Measurements from ENCODE around the gene CBFB. TPM values are rescaled to one million over a fixed set of nuclear protein-coding genes. Genes with fewer than 3 reads are reported as not detected.

The CBFB gene
- total and polyA plus RNA-seq, 7 experiments from 2014 or later: 53.2 to 223 (median 81.2) TPM

GRCh38 chr16:67128417-67128816 is 99.5 kb downstream of the CBFB start:
- Mint-ChIP-seq H3K36me3 (peaks cover 4 to 65% (median 32%) of the 10 kb centered on the region in 5 donors), H3K27ac (no peak overlapping the region), H3K4me3 (no peak overlapping the region), H3K9me3 (no peaks in the 10 kb centered on the region), H3K4me1 (no peaks in the 10 kb centered on the region), H3K27me3 (no peaks in the 10 kb centered on the region)
- POLR2A ChIA-PET: no interaction called here
- no peaks in the 10 kb centered on the region for H3K27me3 ChIP-seq (ENCODE audit: control insufficient read depth in 2 of 2, insufficient read depth in 2 of 2, low read length in 2 of 2)
- ATAC-seq (no peak), DNase-seq (no peak)
- intact Hi-C loops (cut with micrococcal nuclease): no loop called here
- H3K9me3 ChIP-seq (ENCODE audit: control insufficient read depth in 2 of 3, low read length in 3 of 3): no peaks in the 10 kb centered on the region
- no peaks in the 10 kb centered on the region for H3K4me1 ChIP-seq (ENCODE audit: control insufficient read depth in 2 of 2, insufficient read depth in 2 of 2, low read length in 2 of 2)
- H3K36me3 ChIP-seq (ENCODE audit: control insufficient read depth in 2 of 3, insufficient read depth in 3 of 3, low read length in 3 of 3): peaks cover 6 to 62% (median 9%) of the 10 kb centered on the region in 3 experiments
- H3K4me3 ChIP-seq (ENCODE audit: low read length): no peak overlapping the region
- no peak overlapping the region for H3K27ac ChIP-seq (ENCODE audit: low read depth, low read length)
- CTCF ChIA-PET: interaction anchor here (1.5 kb wide), 1 partner anchor 110 kb away, joined by 3 read pairs; no protein-coding TSS in a partner anchor

DNA sequence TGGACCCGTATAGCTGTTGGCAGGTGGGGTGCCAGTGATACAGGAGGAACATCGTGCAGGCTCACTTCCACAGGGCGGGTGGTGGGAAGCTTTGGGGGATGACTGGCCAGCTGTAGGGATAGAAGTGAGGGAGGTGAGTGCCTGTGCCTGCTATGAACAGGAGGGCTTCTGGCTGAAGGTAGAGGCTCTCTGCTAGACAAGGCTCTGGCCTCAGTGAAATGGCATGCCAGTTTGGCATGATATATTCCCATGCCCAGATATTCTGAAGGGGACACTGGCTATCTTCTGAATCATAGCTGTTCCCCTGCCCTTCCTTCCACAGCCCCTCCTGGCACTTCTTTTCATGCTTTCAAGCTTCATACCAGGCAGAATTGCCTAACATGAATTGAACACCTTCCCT is 99.9 kb downstream of the CBFB start:
- Histone ChIP-seq H3K27ac (ENCODE audit: low read depth, low read length) (no peak overlapping the region), H3K4me3 (ENCODE audit: low read length) (no peak overlapping the region), H3K27me3 (ENCODE audit: control insufficient read depth in 2 of 2, insufficient read depth in 2 of 2, low read length in 2 of 2) (no peaks in the 10 kb centered on the region), H3K9me3 (ENCODE audit: control insufficient read depth in 2 of 3, low read length in 3 of 3) (no peaks in the 10 kb centered on the region), H3K36me3 (ENCODE audit: control insufficient read depth in 2 of 3, insufficient read depth in 3 of 3, low read length in 3 of 3) (peaks cover 6 to 59% (median 9%) of the 10 kb centered on the region in 3 experiments), H3K4me1 (ENCODE audit: control insufficient read depth in 2 of 2, insufficient read depth in 2 of 2, low read length in 2 of 2) (no peaks in the 10 kb centered on the region)
- DNase-seq: no peak
- no peak overlapping the region for H3K27ac Mint-ChIP-seq
- no peaks in the 10 kb centered on the region for H3K9me3 Mint-ChIP-seq
- peaks cover 4 to 61% (median 28%) of the 10 kb centered on the region in 5 donors for H3K36me3 Mint-ChIP-seq
- H3K27me3 Mint-ChIP-seq: no peaks in the 10 kb centered on the region
- intact Hi-C loops (cut with micrococcal nuclease): no loop called here
- H3K4me1 Mint-ChIP-seq: no peaks in the 10 kb centered on the region
- no peak for ATAC-seq
- ChIA-PET POLR2A (no interaction called here), CTCF (interaction anchor here (0.6 to 1.5 kb wide), 2 partner anchors 111 to 145 kb away, joined by 3 to 5 read pairs; no protein-coding TSS in a partner anchor)
- no peak overlapping the region for H3K4me3 Mint-ChIP-seq

DNA sequence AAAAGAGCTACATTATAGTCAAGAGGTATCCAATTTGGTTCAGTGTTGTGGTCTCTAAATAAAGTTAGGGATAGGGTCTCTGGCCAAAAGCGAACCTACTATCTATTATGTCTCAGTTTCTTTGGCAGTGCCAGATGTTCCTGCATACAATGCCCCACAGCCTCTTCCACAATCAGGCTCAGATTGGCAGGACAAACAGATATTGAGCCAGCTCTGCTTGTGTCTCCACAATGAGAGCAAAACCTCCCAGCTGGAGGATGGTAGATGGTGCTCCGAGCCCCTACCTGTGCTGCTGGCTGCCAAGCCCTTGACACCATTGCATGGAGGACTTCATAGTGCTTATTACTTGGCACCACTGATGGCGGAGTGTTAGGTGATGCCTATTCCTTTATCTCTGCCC is 100.5 kb downstream of the CBFB start:
- H3K27ac ChIP-seq (ENCODE audit: low read depth, low read length): no peak overlapping the region
- H3K4me3 ChIP-seq (ENCODE audit: low read length): no peak overlapping the region
- no peaks in the 10 kb centered on the region for H3K27me3 ChIP-seq (ENCODE audit: control insufficient read depth in 2 of 2, insufficient read depth in 2 of 2, low read length in 2 of 2)
- no peaks in the 10 kb centered on the region for H3K27me3 Mint-ChIP-seq
- peaks cover 4 to 61% (median 25%) of the 10 kb centered on the region in 5 donors for H3K36me3 Mint-ChIP-seq
- DNase-seq (no peak), ATAC-seq (no peak)
- no peak overlapping the region for H3K4me3 Mint-ChIP-seq
- ChIA-PET CTCF (interaction anchor here (0.6 to 1.5 kb wide), 2 partner anchors 111 to 145 kb away, joined by 3 to 5 read pairs; no protein-coding TSS in a partner anchor), POLR2A (no interaction called here)
- H3K4me1 ChIP-seq (ENCODE audit: control insufficient read depth in 2 of 2, insufficient read depth in 2 of 2, low read length in 2 of 2): no peaks in the 10 kb centered on the region
- H3K9me3 Mint-ChIP-seq: no peaks in the 10 kb centered on the region
- intact Hi-C loops (cut with micrococcal nuclease): no loop called here
- H3K36me3 ChIP-seq (ENCODE audit: control insufficient read depth in 2 of 3, insufficient read depth in 3 of 3, low read length in 3 of 3): peaks cover 6 to 59% (median 9%) of the 10 kb centered on the region in 3 experiments
- H3K27ac Mint-ChIP-seq: peak overlapping the region in 1 of 9 donors; percentile 43
- H3K4me1 Mint-ChIP-seq: no peaks in the 10 kb centered on the region
- H3K9me3 ChIP-seq (ENCODE audit: control insufficient read depth in 2 of 3, low read length in 3 of 3): no peaks in the 10 kb centered on the region

DNA sequence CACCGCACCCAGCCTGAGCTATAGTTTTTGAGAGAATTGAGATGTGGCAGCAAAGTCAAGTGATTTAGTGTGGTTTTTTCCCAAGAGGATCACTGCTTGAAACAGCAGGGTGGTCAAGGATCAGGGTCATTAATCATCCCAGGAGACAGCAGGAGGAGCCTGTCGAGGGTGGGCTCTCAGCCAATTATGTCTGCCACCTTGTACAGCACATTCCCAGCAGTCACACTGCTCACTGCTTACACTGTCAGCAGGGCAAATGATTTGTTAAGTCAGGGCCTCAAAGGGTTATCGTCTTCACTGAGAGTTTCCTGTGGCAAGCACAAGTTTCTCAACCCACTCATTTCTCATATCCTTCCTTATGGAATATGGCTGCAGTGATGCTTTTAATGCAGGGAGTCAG is 108.7 kb downstream of the CBFB start:
- no peaks in the 10 kb centered on the region for H3K4me1 ChIP-seq (ENCODE audit: control insufficient read depth in 2 of 2, insufficient read depth in 2 of 2, low read length in 2 of 2)
- Mint-ChIP-seq H3K4me3 (no peak overlapping the region), H3K9me3 (no peaks in the 10 kb centered on the region), H3K4me1 (peaks cover 0 to 2% (median 0%) of the 10 kb centered on the region in 7 donors), H3K27me3 (no peaks in the 10 kb centered on the region), H3K36me3 (peaks cover 3 to 63% (median 34%) of the 10 kb centered on the region in 5 donors), H3K27ac (no peak overlapping the region)
- H3K36me3 ChIP-seq (ENCODE audit: control insufficient read depth in 2 of 3, insufficient read depth in 3 of 3, low read length in 3 of 3): peaks cover 15 to 90% (median 18%) of the 10 kb centered on the region in 3 experiments
- ATAC-seq: no peak
- ChIA-PET CTCF (no interaction called here), POLR2A (interaction anchor here (0.6 kb wide), 1 partner anchor 1976 kb away, joined by 6 read pairs; no protein-coding TSS in a partner anchor)
- DNase-seq: no peak
- H3K4me3 ChIP-seq (ENCODE audit: low read length): no peak overlapping the region
- no peaks in the 10 kb centered on the region for H3K9me3 ChIP-seq (ENCODE audit: control insufficient read depth in 2 of 3, low read length in 3 of 3)
- intact Hi-C loops (cut with micrococcal nuclease): no loop called here
- no peak overlapping the region for H3K27ac ChIP-seq (ENCODE audit: low read depth, low read length)
- no peaks in the 10 kb centered on the region for H3K27me3 ChIP-seq (ENCODE audit: control insufficient read depth in 2 of 2, insufficient read depth in 2 of 2, low read length in 2 of 2)

- Mint-ChIP-seq H3K36me3 (peaks cover 3 to 75% (median 44%) of the 10 kb centered on the region in 5 donors), H3K9me3 (peaks cover 0 to 2% (median 0%) of the 10 kb centered on the region in 11 donors), H3K4me1 (peaks cover 0 to 2% (median 0%) of the 10 kb centered on the region in 7 donors), H3K27me3 (no peaks in the 10 kb centered on the region), H3K4me3 (no peak overlapping the region), H3K27ac (no peak overlapping the region)
- ATAC-seq (no peak), DNase-seq (no peak)
- intact Hi-C loops (cut with micrococcal nuclease): no loop called here
- Histone ChIP-seq H3K36me3 (ENCODE audit: control insufficient read depth in 2 of 3, insufficient read depth in 3 of 3, low read length in 3 of 3) (peaks cover 14 to 93% (median 18%) of the 10 kb centered on the region in 3 experiments), H3K4me1 (ENCODE audit: control insufficient read depth in 2 of 2, insufficient read depth in 2 of 2, low read length in 2 of 2) (no peaks in the 10 kb centered on the region), H3K27ac (ENCODE audit: low read depth, low read length) (no peak overlapping the region), H3K9me3 (ENCODE audit: control insufficient read depth in 2 of 3, low read length in 3 of 3) (no peaks in the 10 kb centered on the region), H3K27me3 (ENCODE audit: control insufficient read depth in 2 of 2, insufficient read depth in 2 of 2, low read length in 2 of 2) (no peaks in the 10 kb centered on the region), H3K4me3 (ENCODE audit: low read length) (no peak overlapping the region)
- CTCF ChIA-PET: interaction anchor here (0.6 to 2.6 kb wide), 3 partner anchors 13 to 477 kb away, joined by 3 to 14 read pairs (median 3); no protein-coding TSS in a partner anchor
- POLR2A ChIA-PET: no interaction called here
These were observed 112.4 kb downstream of the CBFB start for GRCh38 chr16:67141391-67141790.

DNA sequence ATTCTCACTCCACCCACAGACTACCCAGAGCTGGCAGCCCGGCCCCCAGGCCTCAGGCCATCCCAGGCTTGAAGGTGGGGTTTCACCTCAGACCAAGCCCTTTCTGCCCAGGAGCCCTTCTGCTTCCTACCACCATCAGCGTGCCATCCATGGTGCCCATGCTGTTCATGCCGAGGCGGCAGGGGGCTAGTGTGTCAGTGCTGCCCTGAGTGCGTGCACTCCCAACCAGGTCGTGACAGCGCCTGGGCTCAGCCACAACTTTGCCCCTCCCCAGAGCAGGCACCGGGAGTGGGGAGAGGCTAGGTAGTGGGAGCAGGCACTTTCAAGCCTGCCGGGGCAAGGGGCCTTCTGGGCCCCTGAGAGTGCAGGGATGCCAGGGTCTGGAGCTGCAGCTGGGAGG is 113.4 kb downstream of the CBFB start:
- no peak overlapping the region for H3K27ac ChIP-seq (ENCODE audit: low read depth, low read length)
- no peak overlapping the region for H3K4me3 Mint-ChIP-seq
- ChIA-PET POLR2A (no interaction called here), CTCF (interaction anchor here (0.6 to 1.2 kb wide), 2 partner anchors 16 to 23 kb away, joined by 3 to 5 read pairs; no protein-coding TSS in a partner anchor)
- peaks cover 14 to 93% (median 18%) of the 10 kb centered on the region in 3 experiments for H3K36me3 ChIP-seq (ENCODE audit: control insufficient read depth in 2 of 3, insufficient read depth in 3 of 3, low read length in 3 of 3)
- H3K4me3 ChIP-seq (ENCODE audit: low read length): no peak overlapping the region
- no peaks in the 10 kb centered on the region for H3K9me3 ChIP-seq (ENCODE audit: control insufficient read depth in 2 of 3, low read length in 3 of 3)
- no peak for DNase-seq
- H3K36me3 Mint-ChIP-seq: peaks cover 3 to 84% (median 44%) of the 10 kb centered on the region in 5 donors
- H3K27me3 ChIP-seq (ENCODE audit: control insufficient read depth in 2 of 2, insufficient read depth in 2 of 2, low read length in 2 of 2): no peaks in the 10 kb centered on the region
- intact Hi-C loops (cut with micrococcal nuclease): no loop called here
- H3K9me3 Mint-ChIP-seq: peaks cover 0 to 2% (median 0%) of the 10 kb centered on the region in 11 donors
- no peak overlapping the region for H3K27ac Mint-ChIP-seq
- peaks cover 0 to 2% (median 0%) of the 10 kb centered on the region in 7 donors for H3K4me1 Mint-ChIP-seq
- no peaks in the 10 kb centered on the region for H3K27me3 Mint-ChIP-seq
- no peak for ATAC-seq
- no peaks in the 10 kb centered on the region for H3K4me1 ChIP-seq (ENCODE audit: control insufficient read depth in 2 of 2, insufficient read depth in 2 of 2, low read length in 2 of 2)

GRCh38 chr16:67144943-67145342 is 116.0 kb downstream of the CBFB start:
- ChIA-PET CTCF (interaction anchor here (0.6 to 0.8 kb wide), 2 partner anchors 169 to 186 kb away, joined by 3 read pairs; no protein-coding TSS in a partner anchor), POLR2A (interaction anchor here (1.2 kb wide), 1 partner anchor 10 kb away, joined by 4 read pairs; no protein-coding TSS in a partner anchor)
- Mint-ChIP-seq H3K27me3 (peaks cover 0 to 9% (median 4%) of the 10 kb centered on the region in 5 donors), H3K4me3 (no peak overlapping the region), H3K9me3 (peaks cover 0 to 2% (median 0%) of the 10 kb centered on the region in 11 donors), H3K27ac (no peak overlapping the region), H3K36me3 (peaks cover 8 to 80% (median 56%) of the 10 kb centered on the region in 5 donors), H3K4me1 (peaks cover 0 to 8% (median 2%) of the 10 kb centered on the region in 7 donors)
- H3K36me3 ChIP-seq (ENCODE audit: control insufficient read depth in 2 of 3, insufficient read depth in 3 of 3, low read length in 3 of 3): peaks cover 9 to 78% (median 18%) of the 10 kb centered on the region in 3 experiments
- H3K4me1 ChIP-seq (ENCODE audit: control insufficient read depth in 2 of 2, insufficient read depth in 2 of 2, low read length in 2 of 2): no peaks in the 10 kb centered on the region
- DNase-seq: no peak
- H3K27me3 ChIP-seq (ENCODE audit: control insufficient read depth in 2 of 2, insufficient read depth in 2 of 2, low read length in 2 of 2): no peaks in the 10 kb centered on the region
- intact Hi-C loops (cut with micrococcal nuclease): no loop called here
- no peak overlapping the region for H3K4me3 ChIP-seq (ENCODE audit: low read length)
- ATAC-seq: no peak
- H3K27ac ChIP-seq (ENCODE audit: low read depth, low read length): no peak overlapping the region
- H3K9me3 ChIP-seq (ENCODE audit: control insufficient read depth in 2 of 3, low read length in 3 of 3): no peaks in the 10 kb centered on the region
